ENCODE measurements around the gene SDCCAG8.

SDCCAG8 gene

GRCh38 chr1:243471754-243472745 lies 216.2 kb downstream of the SDCCAG8 start:
- TF ChIP-seq, protein P1, sequence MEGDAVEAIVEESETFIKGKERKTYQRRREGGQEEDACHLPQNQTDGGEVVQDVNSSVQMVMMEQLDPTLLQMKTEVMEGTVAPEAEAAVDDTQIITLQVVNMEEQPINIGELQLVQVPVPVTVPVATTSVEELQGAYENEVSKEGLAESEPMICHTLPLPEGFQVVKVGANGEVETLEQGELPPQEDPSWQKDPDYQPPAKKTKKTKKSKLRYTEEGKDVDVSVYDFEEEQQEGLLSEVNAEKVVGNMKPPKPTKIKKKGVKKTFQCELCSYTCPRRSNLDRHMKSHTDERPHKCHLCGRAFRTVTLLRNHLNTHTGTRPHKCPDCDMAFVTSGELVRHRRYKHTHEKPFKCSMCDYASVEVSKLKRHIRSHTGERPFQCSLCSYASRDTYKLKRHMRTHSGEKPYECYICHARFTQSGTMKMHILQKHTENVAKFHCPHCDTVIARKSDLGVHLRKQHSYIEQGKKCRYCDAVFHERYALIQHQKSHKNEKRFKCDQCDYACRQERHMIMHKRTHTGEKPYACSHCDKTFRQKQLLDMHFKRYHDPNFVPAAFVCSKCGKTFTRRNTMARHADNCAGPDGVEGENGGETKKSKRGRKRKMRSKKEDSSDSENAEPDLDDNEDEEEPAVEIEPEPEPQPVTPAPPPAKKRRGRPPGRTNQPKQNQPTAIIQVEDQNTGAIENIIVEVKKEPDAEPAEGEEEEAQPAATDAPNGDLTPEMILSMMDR (conservative IDR thresholded peaks at IDR 0.05), result no peak
- no peak for TF ChIP-seq ZFX (IDR thresholded peaks at IDR 0.05)
- H3K27ac ChIP-seq, result no peak overlapping the region

GRCh38 chr1:243473227-243474135 lies 217.6 kb downstream of the SDCCAG8 start:
- TF ChIP-seq, protein P1 (conservative IDR thresholded peaks at IDR 0.05), result no peak
- TF ChIP-seq ZFX (IDR thresholded peaks at IDR 0.05), result no peak
- no peak overlapping the region for H3K27ac ChIP-seq

DNA sequence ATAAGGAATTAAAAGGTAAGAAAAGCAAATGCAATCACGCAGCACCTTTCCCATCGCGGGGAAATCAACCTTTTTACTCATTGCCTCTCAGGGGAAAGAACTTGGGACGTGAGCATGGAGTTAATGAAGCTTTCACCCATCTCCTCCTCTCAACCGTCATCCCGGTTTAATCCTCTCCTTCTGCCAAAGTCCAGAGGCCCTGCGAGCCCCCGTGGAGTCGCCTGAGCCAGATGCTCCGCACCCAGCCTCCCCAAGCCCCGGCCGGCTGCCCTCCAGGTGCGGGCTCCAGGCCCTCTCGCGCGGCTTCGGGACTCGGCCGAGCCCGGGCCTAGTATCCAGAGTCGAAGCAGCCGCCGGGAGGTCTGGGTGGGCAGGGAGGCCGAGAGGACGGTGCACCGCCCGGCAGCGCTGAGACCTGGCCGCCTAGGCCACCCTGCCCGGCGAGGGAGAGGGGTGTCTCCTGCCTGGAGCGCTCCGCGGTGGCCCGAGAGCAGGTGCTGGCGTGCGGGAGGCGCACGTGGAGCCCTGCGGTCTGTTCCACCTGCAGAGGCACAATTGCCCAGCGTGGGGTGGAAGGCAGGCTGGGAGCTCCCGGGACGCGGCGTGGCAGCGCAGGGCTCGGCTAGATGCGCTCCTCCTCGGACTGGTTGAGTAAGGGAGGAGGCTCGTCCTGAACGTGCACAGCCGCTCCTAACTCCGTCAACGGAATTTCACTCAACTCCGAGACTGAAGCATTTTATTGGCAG lies 218.5 kb downstream of the SDCCAG8 start:
- TF ChIP-seq, protein P1 (conservative IDR thresholded peaks at IDR 0.05), result no peak
- TF ChIP-seq ZFX (IDR thresholded peaks at IDR 0.05), result no peak
- H3K27ac ChIP-seq, result no peak overlapping the region

DNA sequence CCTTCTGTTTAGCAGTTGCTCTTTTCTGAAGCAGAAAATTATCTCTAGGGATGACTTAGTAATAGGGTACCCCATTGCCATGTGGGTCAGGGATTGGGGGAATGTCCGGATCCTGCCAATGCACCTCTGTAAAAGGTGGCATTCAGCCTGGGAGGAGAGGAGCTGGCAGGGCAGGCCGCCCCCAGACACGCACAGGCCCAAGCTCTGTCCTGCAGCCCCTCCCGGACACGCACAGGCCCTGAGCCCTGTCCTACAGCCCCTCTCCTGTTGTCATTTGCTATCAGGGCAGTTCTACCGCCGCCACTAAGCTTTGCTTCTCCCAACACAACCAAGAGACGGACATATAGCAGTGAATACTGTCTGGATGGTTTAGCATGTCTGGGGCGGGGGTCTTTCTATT lies 219.1 kb downstream of the SDCCAG8 start:
- no peak overlapping the region for H3K27ac ChIP-seq
- TF ChIP-seq ZFX (IDR thresholded peaks at IDR 0.05), result no peak
- TF ChIP-seq, protein P1 (conservative IDR thresholded peaks at IDR 0.05), result no peak

DNA sequence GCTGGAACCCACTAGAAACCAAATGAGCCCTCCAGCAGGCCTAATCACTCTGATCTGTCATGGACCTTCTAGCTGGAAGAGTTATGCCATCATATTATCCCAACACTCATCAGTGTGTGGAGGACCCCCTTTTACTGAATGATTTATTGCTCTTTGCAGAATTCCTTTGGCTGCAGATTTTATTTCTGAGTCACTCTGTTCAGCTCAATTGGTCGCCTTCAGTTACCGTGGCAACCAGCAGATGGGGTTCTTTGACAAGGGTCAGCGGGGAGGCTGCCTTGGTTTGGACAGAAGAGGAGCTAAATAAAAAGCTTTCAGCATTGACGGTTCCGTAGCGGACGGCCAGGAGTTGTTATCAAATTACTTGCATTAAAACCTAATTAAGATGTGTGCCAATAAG lies 220.1 kb downstream of the SDCCAG8 start:
- TF ChIP-seq, protein P1 (conservative IDR thresholded peaks at IDR 0.05), result no peak; the same call in 1 of the 2 replicates
- TF ChIP-seq ZFX (IDR thresholded peaks at IDR 0.05), result no peak
- no peak overlapping the region for H3K27ac ChIP-seq

DNA sequence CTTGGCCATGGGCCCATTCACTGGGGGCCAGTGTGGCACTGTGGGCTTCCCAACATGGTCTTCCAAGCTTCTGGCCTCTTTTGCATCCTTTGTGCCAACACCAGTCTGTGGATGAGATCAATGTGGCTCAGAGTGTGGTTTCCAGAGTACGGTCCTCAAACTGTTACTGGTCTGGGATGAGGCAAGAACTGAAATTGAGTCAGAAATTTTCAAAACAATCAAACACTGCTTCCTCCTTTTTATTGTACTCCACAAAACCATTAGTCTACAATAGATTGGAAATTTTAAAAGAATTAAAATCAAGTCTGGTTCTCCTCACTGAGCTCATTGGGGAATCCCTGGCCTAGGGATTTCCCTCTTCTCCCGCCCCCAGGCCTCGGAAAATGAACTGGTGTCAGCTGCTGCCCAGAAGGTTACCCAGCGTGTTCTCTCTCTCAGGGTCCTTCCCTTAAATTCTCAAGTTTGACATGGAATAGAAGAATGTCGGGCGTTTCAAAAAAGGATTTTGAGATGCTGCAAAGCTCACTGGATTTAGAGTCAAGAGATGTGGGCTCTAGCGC lies 222.0 kb downstream of the SDCCAG8 start:
- H3K27ac ChIP-seq, result no peak overlapping the region
- no peak for TF ChIP-seq ZFX (IDR thresholded peaks at IDR 0.05)
- TF ChIP-seq, protein P1 (conservative IDR thresholded peaks at IDR 0.05), result no peak

All from C4-2B (cell line).